ENCODE data around the gene TRDN.
"Not testable (repeated sequence)": the region's sequence is repeated elsewhere in the genome, so short reads cannot be mapped to it uniquely, and the experiment has no call there.

TRDN gene

GRCh38 chr6:123562264-123562663 lies 74.5 kb downstream of the TRDN start:
- no peak for DNase-seq (ENCODE audit: low read depth in 2 of 2)

- DNase-seq (ENCODE audit: low read depth in 2 of 2) = not testable (repeated sequence)
These were observed 76.9 kb downstream of the TRDN start for GRCh38 chr6:123559816-123560215.

DNA sequence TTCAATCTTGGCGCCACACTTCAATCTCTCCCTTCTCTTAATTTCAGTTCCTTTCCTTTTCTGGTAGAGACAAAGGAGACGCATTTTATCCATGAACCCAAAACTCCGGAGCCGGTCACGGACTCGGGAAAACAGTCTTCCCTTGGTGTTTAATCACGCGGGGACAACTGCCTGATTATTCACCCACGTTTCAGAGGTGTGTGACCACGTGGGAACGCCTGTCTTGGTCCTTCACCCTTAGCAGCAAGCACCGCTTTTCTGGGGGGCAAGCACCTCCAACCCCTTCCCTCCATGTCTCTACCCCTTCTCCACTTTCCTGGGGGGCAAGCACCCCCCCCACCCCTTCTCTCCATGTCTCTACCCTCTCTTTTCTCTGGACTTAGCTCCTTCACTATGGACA lies 79.3 kb downstream of the TRDN start:
- not testable (repeated sequence) for DNase-seq (ENCODE audit: low read depth in 2 of 2)

DNA sequence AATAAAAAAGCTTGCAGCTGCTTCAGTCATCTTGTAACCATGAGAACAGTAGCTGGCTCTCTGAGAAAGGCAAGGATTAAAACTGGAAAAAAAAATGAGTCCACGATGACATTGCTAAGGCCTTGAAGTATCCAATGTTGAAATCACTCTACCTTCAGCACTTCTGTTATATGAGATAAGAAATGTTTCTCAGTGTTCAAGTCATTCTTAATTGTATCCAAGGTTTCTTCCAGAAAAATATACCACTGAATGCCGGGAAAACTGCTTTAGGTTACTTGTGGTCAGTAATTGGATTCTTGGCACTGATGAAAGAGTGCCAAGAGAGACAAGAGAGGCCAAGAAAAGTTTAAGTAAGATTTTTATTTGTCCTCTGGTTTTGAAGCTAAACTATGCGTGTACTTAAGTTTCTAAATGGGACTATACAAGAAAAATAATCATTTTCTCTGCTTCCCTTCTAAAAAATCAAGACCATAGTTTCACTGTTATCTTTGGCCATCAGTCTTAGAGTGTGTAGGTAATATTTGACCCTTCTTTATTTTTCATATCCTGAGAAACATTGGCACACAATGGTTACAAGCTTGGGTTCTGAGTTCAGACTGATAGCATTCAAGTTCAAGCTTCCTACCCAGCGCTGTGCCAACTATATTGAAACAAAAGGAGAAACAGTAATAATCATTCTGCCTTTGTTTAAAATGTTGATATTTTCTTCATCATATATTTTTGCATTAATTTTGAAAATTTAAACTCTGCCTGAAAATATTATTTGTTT lies 84.6 kb downstream of the TRDN start:
- no peak for DNase-seq (ENCODE audit: low read depth in 2 of 2)

DNA sequence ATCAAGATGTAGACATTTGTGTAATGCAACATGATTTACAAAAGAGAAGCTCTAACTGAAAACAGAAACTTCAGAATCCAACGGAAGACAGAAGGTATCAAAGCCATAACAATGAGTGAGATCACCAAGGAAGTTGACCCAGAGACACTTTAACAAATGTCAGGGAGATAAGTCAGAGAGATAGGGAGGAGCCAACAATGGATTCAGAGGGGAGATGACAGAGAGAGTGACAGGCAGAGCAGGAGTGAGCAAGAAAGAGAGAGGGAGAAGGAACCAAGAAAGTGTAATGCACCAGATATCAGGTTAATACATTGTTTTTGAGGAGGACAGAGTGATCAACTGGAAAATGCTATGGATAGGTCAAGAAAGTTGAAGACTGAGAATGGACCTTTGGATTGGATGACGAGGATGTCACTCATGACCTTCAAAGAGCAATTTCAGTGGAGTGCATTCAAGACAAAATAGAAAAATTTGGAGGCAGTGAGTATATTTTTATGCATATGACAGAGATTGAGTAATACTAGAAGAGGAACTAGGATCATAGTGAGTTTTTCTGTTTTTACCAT lies 86.6 kb downstream of the TRDN start:
- DNase-seq (ENCODE audit: low read depth in 2 of 2) = no peak

DNA sequence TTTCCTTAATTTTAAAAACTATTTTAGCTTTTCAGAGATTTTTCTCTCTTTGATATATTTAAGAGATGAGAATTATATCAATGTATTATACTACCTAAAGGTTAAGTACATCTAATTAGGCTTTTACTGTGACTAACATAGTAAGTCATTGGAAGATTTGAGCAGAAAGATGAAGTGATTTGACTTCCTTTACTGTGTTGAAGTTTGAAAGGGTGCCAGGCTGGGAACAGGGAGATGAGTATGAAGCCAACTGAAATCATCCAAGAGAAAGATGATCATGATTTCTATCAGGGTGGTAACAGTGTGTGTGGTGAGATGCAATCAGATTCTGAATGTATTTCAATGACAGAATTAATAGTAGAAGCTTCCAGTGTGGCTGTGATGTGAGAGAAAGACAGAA lies 87.3 kb downstream of the TRDN start:
- no peak for DNase-seq (ENCODE audit: low read depth in 2 of 2)

DNA sequence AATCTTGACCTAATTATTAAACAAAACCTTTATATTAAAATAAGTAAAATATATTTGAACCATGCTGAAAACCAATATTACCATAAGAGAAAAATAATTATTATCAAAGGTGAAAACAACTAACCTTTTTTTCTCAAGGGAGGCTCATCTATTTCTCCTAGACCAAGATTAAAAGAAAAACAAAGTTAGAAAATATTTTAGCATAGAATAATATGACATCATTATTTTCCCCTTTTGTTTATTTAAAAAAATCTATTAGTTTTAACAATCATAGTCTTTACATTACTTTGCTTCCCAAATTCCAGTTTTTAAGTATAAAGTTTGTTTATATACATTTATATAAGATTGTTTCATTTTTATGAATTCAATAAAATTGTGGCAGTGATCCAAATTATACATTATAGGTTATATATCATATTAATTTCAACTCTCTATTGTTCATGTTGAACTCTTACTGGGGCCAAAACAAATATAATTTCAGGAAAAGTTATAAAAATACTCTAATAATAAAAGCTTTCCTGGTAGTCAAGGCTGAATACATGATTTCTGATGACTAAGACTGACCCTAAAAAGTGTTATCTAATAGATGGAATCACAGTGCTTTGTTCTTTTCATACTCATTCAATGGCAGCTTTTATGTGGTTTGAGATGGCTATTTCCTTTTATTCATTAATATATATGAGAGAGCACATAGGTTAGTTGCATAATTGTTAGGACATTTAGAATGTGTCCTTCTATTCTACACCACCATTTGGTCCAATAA lies 89.4 kb downstream of the TRDN start:
- no peak for DNase-seq (ENCODE audit: low read depth in 2 of 2)

- DNase-seq (ENCODE audit: low read depth in 2 of 2) = no peak
These were observed 90.2 kb downstream of the TRDN start for GRCh38 chr6:123546537-123546936.

GRCh38 chr6:123541462-123541861 lies 95.3 kb downstream of the TRDN start:
- no peak for DNase-seq (ENCODE audit: low read depth in 2 of 2)

- no peak for DNase-seq (ENCODE audit: low read depth in 2 of 2)
These were observed 102.7 kb downstream of the TRDN start for GRCh38 chr6:123533862-123534648.

DNA sequence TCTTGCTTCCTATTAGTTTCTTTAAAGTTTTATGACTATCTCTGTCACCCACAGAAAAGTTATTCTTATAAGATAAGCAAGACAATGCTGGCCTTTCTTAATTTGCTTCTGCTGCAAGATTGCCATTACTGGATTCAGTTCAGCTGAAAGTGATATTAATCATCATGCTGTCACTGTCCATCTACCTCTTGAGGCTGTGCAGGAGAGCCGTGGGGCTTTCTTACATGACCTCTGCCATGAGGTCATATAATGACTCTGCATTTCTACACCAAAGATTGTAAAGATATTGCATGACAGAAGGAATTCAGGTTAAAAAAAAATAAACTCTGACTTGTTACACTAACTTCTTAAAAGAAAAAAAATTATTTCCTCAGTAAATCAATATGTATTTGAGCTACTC lies 106.9 kb downstream of the TRDN start:
- no peak for DNase-seq (ENCODE audit: low read depth in 2 of 2)

DNA sequence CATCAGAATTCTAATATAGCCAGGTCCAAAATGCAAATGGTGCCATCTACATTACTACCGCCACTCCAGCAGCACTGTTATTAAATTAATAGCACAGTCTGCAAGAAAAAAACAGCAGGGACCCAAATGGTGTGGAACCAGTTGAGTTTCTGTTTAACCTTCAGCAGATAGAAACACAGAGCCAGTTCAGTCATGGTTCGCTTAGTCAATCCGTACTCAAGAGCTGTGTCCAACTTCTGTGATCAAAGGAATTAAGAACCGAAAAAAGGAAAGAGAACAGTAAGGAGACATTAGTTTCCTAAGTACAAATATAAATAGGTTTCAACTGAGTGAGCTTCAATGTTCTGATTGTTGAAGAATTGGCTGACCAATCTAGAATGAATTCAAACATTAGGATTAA lies 107.7 kb downstream of the TRDN start:
- DNase-seq (ENCODE audit: low read depth in 2 of 2) = no peak

DNA sequence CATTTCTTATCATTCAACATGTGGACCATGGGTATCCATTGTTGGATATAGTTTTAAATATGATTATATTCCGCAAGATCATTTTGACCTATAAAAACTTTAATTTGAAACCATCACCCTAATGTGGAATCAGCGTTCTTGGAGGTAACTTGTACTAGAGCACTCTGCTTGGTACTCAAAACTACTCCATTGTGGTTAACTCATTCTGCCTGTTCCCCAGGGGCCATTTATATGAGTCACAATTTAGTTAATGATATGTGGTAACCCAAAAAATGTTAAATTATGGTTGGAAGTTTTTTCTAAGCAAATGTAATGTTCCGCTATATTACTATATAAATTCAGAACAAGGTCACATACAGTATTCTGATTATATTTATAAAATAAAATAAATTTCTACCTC lies 109.3 kb downstream of the TRDN start:
- no peak for DNase-seq (ENCODE audit: low read depth in 2 of 2)

DNA sequence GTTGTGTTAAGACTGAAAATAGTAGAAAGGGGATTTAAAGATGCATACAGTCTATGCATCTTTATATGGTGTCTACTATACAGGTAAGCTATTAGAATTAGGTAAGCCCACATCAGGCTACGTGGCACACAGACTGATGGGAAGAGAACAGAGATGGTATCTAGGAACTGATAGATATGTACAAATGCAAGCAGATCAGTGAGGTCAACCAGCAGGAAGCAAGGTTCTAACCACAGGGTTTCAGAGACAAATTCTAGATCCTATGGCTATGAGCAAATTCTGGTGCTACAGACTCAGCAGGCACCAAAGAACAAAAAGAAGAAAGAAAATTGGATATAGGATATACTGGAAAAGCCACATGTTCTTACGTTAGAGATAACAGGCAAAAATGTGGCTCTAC lies 110.6 kb downstream of the TRDN start:
- no peak for DNase-seq (ENCODE audit: low read depth in 2 of 2)

DNA sequence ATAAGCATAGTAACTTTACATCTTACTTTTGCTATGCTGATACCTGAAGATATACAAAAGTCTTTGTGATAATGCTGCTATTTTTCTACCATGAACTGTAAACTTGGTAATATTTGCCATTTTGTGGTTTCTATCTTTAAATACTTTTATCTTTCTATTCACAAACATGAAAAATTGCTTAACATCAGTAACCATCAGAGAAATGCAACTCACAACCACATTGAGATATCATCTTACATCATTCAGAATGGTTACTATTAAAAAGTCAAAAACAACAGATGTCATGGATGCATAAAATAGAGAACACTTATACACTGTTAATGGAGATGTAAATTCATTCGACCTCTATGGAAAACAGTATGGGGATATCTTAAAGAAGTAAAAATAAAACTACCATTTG lies 112.0 kb downstream of the TRDN start:
- DNase-seq (ENCODE audit: low read depth in 2 of 2) = no peak

DNA sequence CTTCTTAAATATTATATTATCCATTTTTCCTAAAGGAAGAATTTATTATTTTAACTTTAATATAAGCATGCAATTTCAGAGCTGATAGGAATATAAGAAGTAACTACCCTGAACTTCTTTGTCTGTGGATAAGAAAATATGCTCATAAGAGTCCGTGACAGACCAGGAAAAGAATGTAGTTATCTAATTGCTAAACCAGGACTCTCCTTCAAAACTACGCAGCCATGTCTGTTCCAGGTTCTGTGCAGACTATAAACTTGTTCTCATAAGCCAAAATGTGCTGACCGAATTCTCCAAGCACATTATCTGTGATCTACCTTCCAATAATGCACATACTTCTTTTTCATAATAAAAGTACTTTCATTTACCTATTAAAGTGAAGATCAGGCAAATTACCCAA lies 116.5 kb downstream of the TRDN start:
- DNase-seq (ENCODE audit: low read depth in 2 of 2) = no peak

- no peak for DNase-seq (ENCODE audit: low read depth in 2 of 2)
These were observed 117.6 kb downstream of the TRDN start for GRCh38 chr6:123519189-123519505.

DNA sequence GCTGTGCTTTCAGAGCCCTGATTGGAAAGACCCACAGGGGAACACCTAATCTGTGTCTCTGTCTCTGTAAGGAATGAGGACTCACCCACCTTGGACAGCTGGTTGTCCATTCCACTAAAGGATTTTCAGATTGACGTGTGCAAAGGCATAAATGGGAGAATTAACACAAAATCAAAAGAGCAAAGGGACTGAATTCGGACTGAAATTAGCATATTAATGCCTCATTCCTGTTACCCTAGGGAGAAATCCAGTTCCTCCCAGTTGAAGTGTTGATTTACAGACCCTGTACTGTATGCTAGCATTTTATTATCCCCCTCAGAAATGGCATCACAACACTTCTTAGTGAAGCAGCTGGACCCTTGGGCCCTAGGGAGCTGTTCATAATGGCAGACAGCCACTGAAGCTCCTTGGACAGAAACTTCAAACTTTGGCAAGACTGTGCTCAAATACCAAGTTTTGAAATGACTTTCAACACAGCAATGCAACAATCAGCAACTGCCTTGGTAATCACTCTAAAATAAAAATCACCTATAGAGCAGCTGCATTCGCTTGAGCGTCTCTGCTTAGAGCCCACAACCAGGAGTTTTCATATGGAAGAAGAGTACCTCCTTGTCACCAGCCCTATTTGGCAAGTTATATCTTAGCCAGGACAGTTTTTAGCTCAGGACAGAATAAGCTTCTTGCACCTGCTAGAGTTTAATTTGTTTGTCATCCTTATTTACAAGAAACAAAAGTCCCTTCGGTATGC lies 118.1 kb downstream of the TRDN start:
- DNase-seq (ENCODE audit: low read depth in 2 of 2) = no peak

DNA sequence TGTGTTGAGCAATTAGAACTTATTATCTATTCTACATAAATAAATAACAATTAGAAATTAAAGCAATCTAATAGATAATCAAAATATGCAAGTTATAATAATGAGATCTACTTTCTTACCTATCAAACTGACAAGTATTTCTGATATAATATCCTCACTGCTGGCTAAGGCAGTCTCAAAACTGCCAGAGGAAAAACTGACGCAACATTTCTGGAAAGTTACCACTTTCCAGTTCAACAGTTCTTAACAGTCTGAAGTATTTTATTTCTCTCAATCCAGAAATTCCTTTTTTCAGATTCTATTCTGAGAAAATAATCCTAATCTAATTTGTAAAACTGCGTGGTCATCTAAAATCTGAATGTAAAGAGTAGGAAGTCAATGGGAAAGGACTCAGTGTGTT lies 121.0 kb downstream of the TRDN start:
- DNase-seq (ENCODE audit: low read depth in 2 of 2) = no peak

GRCh38 chr6:123509112-123509511 lies 127.6 kb downstream of the TRDN start:
- DNase-seq (ENCODE audit: low read depth in 2 of 2) = no peak

GRCh38 chr6:123508290-123508689 lies 128.5 kb downstream of the TRDN start:
- no peak for DNase-seq (ENCODE audit: low read depth in 2 of 2)

- DNase-seq (ENCODE audit: low read depth in 2 of 2) = no peak
These were observed 129.2 kb downstream of the TRDN start for GRCh38 chr6:123507582-123507981.
